GM10847 (cell line): ENCODE measurements around the gene C5.
A peak's percentile ranks its signal among the peaks of the same experiment; 100 is the strongest.

Source experiments
- POLR2A ChIP-seq: IDR thresholded peaks from 2 replicates; pipeline ENCODE4 v1.6.1; 2011; ENCODE audit not compliant: insufficient read length; ENCODE audit errors: extremely low read depth

Gene C5

GRCh38 chr9:121050128-121050988 is at the start of gene C5:
Gene C5, minus strand, starts transcription at chr9:121050275. Its CDS starts 29 bp downstream, at chr9:121050246.
- TF ChIP-seq POLR2A: no peak

- TF ChIP-seq POLR2A: no peak
Observed at GRCh38 chr9:121098567-121099198, 48.6 kb upstream of the C5 start.

GRCh38 chr9:121095057-121095456 is 45.0 kb upstream of the C5 start:
- TF ChIP-seq POLR2A: no peak

GRCh38 chr9:121088576-121088975 is 38.5 kb upstream of the C5 start:
- no peak for TF ChIP-seq POLR2A

- TF ChIP-seq POLR2A: no peak
Observed at GRCh38 chr9:121085661-121086060, 35.6 kb upstream of the C5 start.

GRCh38 chr9:121082075-121082474 is 32.0 kb upstream of the C5 start:
- TF ChIP-seq POLR2A: no peak

GRCh38 chr9:121075251-121076036 is 25.4 kb upstream of the C5 start:
- no peak for TF ChIP-seq POLR2A

- TF ChIP-seq POLR2A: peak; percentile 72
Observed at GRCh38 chr9:121074370-121075250, 24.5 kb upstream of the C5 start, which contains the start of gene CNTRL. Gene CNTRL, plus strand, starts transcription at chr9:121074955. Its CDS starts 13,372 bp downstream, at chr9:121088327.

- TF ChIP-seq POLR2A: no peak
Observed at GRCh38 chr9:121073038-121073437, 23.0 kb upstream of the C5 start.

- no peak for TF ChIP-seq POLR2A
Observed at GRCh38 chr9:121071756-121072421, 21.8 kb upstream of the C5 start.

- TF ChIP-seq POLR2A: no peak
Observed at GRCh38 chr9:121071370-121071755, 21.3 kb upstream of the C5 start.

GRCh38 chr9:121069396-121069795 is 19.3 kb upstream of the C5 start:
- no peak for TF ChIP-seq POLR2A

GRCh38 chr9:121067640-121068039 is 17.6 kb upstream of the C5 start:
- TF ChIP-seq POLR2A: no peak

GRCh38 chr9:121066850-121067249 is 16.8 kb upstream of the C5 start:
- no peak for TF ChIP-seq POLR2A

- no peak for TF ChIP-seq POLR2A
Observed at GRCh38 chr9:121059998-121060636, 10.0 kb upstream of the C5 start.
